Cerebellar cortex (tissue), 1 donor: ENCODE data around the gene RHEB.

Experiments
- DNase-seq: peaks from one replicate; pipeline ENCODE4 v3.0.0-alpha.2; 2015; ENCODE audit warnings: low spot score

Gene RHEB

GRCh38 chr7:151431768-151432311, 87.9 kb downstream of the RHEB start:
- no peak for DNase-seq

GRCh38 chr7:151431281-151431767, 88.4 kb downstream of the RHEB start:
- DNase-seq = no peak

GRCh38 chr7:151430391-151431205, 89.1 kb downstream of the RHEB start:
- no peak for DNase-seq

GRCh38 chr7:151429560-151430331, 89.9 kb downstream of the RHEB start:
- no peak for DNase-seq

GRCh38 chr7:151429237-151429559, 90.5 kb downstream of the RHEB start:
- no peak for DNase-seq

GRCh38 chr7:151428378-151429236, 91.1 kb downstream of the RHEB start:
- DNase-seq = no peak

GRCh38 chr7:151427705-151428377, 91.9 kb downstream of the RHEB start:
- DNase-seq = no peak

GRCh38 chr7:151426904-151427704, 92.6 kb downstream of the RHEB start:
- DNase-seq = no peak

- DNase-seq = no peak
Observed at GRCh38 chr7:151426441-151426903, 93.2 kb downstream of the RHEB start.

GRCh38 chr7:151425670-151426440, 93.8 kb downstream of the RHEB start:
- DNase-seq = no peak

- no peak for DNase-seq
Observed at GRCh38 chr7:151424799-151425198, 94.9 kb downstream of the RHEB start.

- no peak for DNase-seq
Observed at GRCh38 chr7:151423936-151424335, 95.8 kb downstream of the RHEB start.

GRCh38 chr7:151423226-151423625, 96.5 kb downstream of the RHEB start:
- DNase-seq = no peak

- no peak for DNase-seq
Observed at GRCh38 chr7:151422212-151422611, 97.5 kb downstream of the RHEB start.

- DNase-seq = no peak
Observed at GRCh38 chr7:151420144-151420543, 99.6 kb downstream of the RHEB start.

GRCh38 chr7:151416941-151417315, 102.8 kb downstream of the RHEB start:
- DNase-seq = no peak

GRCh38 chr7:151416112-151416940, 103.4 kb downstream of the RHEB start:
- DNase-seq = no peak
